DND-41 (cell line): ENCODE results near the gene ARL5A.

Source experiments
- EZH2 ChIP-seq: IDR thresholded peaks from 3 replicates; pipeline ENCODE4 v1.6.1; 2012; ENCODE audit warnings: borderline replicate concordance, low read depth, mild to moderate bottlenecking, moderate library complexity, low read length, inconsistent platforms; ENCODE audit not compliant: severe bottlenecking
- TF ChIP-seq, protein P1 (sequence below): IDR thresholded peaks from 2 replicates; pipeline ENCODE4 v1.5.1; 2012; ENCODE audit warnings: borderline replicate concordance, low read length, moderate library complexity, mild to moderate bottlenecking; ENCODE audit not compliant: poor library complexity, severe bottlenecking; ENCODE audit errors: extremely low read depth

DNA sequence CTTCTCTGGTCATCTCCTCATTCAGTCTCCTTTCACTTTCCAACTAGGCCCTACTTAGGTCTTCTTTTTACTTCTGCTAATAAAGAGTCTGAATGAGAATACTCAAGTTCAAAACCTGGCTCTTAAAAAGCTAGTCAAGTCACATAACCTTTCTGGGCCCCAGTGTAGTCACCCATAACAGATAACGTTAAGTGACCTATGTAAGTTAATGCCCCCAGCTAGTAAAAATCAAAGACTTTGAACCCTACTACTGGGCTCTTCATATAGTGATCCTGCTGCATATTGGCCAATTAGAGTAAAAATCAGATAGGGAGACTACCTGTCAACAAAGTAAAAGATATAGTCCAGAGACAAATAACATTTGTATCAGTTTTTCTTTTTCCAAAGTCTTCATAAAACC, 17.7 kb downstream of the ARL5A start:
- TF ChIP-seq, protein P1, sequence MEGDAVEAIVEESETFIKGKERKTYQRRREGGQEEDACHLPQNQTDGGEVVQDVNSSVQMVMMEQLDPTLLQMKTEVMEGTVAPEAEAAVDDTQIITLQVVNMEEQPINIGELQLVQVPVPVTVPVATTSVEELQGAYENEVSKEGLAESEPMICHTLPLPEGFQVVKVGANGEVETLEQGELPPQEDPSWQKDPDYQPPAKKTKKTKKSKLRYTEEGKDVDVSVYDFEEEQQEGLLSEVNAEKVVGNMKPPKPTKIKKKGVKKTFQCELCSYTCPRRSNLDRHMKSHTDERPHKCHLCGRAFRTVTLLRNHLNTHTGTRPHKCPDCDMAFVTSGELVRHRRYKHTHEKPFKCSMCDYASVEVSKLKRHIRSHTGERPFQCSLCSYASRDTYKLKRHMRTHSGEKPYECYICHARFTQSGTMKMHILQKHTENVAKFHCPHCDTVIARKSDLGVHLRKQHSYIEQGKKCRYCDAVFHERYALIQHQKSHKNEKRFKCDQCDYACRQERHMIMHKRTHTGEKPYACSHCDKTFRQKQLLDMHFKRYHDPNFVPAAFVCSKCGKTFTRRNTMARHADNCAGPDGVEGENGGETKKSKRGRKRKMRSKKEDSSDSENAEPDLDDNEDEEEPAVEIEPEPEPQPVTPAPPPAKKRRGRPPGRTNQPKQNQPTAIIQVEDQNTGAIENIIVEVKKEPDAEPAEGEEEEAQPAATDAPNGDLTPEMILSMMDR: no peak
- TF ChIP-seq EZH2: no peak
